ENCODE data around the gene FABP7.

GRCh38 chr6:122770835-122771601, 8.5 kb upstream of the FABP7 start:
- TF ChIP-seq CTCF (conservative IDR thresholded peaks at IDR 0.05 in 1 of 2, IDR thresholded peaks at IDR 0.05 in 1 of 2; ENCODE audit: extremely low read depth in 1 of 2, insufficient read depth in 1 of 2, low read depth in 1 of 2, low read length in 2 of 2) (peak in 1 of 2 donors; percentile 43), EZH2 (IDR thresholded peaks at IDR 0.05; ENCODE audit: borderline replicate concordance, low read length) (no peak)

Data from mammary epithelial cell (primary cell).